Thyroid gland (tissue), 4 donors: ENCODE results near the gene PEX11G.

Experiments used
- POLR2A ChIP-seq, 2 donors: fragments of 450-650 bp; IDR thresholded peaks; one replicate each; pipeline ENCODE4 v1.6.1; 2017; ENCODE audit warnings: antibody characterized with exemption in 2 of 2, mild to moderate bottlenecking in 2 of 2, moderate library complexity in 1 of 2
- TF ChIP-seq, protein P1 (sequence below), 6 experiments: fragments of 200-600 bp in 3 of 6; fragments of 450-650 bp in 3 of 6; sonication (generic) in 3 of 6; IDR thresholded peaks; one replicate each; pipeline ENCODE4 v1.5.1; 2016 to 2019; ENCODE audit warnings: antibody characterized with exemption in 6 of 6, mild to moderate bottlenecking in 2 of 6, inconsistent platforms in 1 of 6, moderate library complexity in 1 of 6

DNA sequence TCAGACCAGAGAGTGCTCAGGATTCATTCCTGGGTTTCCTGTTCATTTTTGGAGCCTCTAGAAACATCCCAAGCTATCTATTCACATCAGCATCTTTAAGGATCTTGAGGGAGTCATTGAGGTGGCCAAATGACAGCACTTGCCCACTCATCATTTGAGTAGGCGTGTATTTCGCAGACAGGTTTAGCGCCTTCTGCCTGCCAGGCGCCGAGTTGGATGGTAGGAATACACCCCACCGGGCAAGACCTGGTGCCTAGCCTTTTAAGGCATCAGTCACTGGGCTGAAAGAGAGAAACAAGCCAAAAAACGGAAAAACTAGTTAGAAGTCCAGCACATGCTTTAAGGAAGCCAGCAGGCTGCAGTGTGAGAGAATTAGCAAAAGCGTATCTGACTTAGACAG, 33.8 kb downstream of the PEX11G start:
- TF ChIP-seq, protein P1, sequence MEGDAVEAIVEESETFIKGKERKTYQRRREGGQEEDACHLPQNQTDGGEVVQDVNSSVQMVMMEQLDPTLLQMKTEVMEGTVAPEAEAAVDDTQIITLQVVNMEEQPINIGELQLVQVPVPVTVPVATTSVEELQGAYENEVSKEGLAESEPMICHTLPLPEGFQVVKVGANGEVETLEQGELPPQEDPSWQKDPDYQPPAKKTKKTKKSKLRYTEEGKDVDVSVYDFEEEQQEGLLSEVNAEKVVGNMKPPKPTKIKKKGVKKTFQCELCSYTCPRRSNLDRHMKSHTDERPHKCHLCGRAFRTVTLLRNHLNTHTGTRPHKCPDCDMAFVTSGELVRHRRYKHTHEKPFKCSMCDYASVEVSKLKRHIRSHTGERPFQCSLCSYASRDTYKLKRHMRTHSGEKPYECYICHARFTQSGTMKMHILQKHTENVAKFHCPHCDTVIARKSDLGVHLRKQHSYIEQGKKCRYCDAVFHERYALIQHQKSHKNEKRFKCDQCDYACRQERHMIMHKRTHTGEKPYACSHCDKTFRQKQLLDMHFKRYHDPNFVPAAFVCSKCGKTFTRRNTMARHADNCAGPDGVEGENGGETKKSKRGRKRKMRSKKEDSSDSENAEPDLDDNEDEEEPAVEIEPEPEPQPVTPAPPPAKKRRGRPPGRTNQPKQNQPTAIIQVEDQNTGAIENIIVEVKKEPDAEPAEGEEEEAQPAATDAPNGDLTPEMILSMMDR (IDR thresholded peaks at IDR 0.05) = no peak
- no peak for TF ChIP-seq POLR2A (IDR thresholded peaks at IDR 0.05)
